SIG-M5 treated with dmso at 0.1 percent for 504 hours (cell line): ENCODE results near the gene OR51E1.

Source experiments
- DNase-seq: peaks from one replicate; lab custom pipeline; 2025; ENCODE audit not compliant: unreplicated experiment; lab: John Stamatoyannopoulos, UW

OR51E1 gene, protein sequence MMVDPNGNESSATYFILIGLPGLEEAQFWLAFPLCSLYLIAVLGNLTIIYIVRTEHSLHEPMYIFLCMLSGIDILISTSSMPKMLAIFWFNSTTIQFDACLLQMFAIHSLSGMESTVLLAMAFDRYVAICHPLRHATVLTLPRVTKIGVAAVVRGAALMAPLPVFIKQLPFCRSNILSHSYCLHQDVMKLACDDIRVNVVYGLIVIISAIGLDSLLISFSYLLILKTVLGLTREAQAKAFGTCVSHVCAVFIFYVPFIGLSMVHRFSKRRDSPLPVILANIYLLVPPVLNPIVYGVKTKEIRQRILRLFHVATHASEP

DNA sequence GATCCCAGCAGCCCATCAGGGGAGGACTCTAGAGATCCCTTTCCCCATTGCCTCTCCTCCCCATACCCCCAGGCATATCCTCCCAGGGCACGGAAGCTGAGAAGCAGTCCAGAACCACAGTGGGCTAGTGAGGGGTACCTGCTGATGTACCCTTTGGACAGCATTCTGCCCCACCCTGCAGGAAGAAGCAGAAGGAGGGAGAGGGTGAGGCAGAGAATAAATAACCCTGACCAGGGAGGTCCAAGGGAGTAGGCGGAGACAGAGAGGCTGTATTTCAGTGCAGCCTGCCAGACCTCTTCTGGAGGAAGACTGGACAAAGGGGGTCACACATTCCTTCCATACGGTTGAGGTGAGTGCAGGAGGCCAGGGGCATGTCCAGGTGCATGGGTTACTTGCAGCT lies at the start of gene OR51E1:
Gene OR51E1 (plus strand): TSS at position 301 of the 400 bp plus-strand sequence. CDS start 8,545 bp downstream, outside the sequence.
- no peak for DNase-seq

DNA sequence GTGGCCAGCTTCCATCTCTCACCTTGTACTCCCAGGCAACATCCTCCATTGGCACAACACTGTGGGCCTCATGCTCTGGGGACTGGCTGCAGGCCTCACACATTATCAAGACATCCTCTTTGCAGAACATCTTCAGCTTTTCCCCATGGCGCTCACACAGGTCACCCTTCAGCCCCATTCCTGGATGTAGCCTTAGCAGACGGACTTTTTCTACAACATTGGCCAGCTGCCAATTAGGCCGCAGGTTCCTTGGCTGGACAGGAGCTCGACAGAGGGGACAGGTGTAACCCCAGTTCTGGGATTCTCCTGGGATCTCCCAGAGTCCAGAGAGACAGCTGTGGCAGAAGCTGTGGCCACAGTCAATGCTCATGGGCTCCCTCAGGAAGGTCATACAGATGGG lies 38.7 kb upstream of the OR51E1 start:
- no peak for DNase-seq

DNA sequence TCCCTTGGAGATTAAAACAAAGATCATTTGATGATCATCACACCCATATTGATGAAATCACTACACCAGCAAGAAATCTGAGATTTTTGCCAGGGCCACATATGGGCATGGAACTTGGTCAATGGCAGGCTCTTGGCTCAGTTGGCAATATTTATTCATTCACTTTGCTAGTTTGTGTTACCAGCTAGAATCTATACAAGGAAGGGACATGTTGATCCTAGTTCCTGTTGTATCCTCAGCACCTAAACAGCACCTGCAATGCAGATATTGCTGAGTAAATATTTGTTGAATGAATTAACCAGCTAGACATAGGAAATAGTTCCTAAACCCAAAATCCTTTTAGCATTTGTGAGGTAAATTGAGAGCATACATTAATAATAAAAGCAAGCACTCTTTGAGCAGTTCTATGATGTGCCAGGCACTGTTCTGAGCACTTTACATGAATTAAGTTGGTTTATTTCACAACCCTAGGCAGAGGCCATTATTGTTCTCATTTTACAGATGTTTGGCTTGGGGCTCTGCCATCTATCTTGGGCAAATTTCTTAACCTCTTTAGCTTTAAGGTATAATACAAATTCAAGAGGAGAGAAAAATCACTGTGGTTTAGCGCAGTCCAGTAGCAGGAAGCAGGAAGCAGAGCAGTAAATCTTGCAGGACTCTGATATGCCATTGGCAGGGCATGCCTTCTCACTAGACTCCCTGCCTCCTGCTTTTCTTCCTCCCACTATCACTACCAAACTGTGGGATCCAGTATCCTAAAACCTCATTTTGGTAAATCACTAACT lies 37.4 kb upstream of the OR51E1 start:
- no peak for DNase-seq

DNA sequence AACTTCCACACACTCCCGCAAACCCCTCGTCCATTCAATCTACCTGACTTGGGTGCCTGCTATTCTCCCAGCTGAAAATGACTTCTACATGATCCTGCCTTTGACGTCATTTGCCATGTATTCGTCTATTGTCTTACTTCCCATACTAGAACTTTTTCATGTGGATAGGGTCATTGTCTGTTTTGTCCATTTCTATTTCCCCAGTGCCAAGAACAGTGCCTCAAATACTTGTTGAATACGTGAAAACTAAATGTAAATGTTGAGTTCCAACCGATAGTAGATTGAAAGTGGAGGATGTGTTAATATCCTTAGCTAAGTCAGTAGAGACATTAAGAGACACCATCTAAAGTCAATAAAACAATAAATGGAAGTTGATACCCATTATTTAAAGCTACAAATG lies 36.7 kb upstream of the OR51E1 start:
- DNase-seq = no peak

DNA sequence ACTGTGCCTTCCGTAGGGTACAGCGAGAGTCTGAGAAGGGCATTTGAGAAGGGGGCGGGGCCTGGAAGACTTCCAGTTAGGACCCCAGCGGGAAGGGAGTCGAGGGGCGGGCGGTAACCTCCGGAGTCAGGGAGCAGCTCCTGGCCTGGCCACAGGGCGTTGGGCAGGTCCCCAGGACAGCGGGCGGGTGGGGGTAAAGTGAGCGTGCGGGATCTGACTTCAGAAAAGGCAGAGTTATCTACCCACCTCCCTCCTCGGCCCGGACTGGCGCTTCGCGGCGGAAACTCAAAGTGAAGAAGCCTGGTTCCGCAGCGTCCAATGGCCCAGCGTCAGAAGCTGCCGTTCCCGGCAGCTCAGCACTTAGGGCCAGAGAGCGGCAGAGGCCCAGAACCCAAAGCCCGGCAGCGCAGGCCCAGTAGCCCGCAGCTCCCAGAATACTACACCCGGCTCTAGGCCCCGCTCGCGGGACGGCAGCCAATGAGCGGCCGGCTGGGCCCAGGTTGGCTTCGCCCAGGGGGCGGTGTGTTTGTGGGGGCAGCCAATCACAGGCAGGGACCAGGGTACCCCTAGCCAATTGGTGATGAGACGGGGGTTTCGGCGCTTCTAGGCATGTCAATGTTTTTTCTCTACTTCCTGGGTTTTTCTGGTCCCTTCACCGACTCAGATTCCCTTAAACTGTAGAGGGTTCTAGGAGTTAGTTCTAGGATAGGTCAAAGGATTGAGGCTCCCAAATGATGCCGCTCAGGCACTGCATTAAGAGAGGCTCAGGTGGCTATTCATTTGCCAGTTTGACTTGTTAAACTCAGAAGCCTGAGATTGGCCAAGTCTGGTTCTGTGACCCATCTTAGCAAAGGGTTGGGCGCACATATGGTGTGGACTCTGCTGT lies 35.8 kb upstream of the OR51E1 start, which contains the start of gene TRIM68:
Gene TRIM68 (minus strand): TSS at position 451 of the 886 bp plus-strand sequence. CDS start 2,727 bp downstream, outside the sequence.
- peak; percentile 72 for DNase-seq

DNA sequence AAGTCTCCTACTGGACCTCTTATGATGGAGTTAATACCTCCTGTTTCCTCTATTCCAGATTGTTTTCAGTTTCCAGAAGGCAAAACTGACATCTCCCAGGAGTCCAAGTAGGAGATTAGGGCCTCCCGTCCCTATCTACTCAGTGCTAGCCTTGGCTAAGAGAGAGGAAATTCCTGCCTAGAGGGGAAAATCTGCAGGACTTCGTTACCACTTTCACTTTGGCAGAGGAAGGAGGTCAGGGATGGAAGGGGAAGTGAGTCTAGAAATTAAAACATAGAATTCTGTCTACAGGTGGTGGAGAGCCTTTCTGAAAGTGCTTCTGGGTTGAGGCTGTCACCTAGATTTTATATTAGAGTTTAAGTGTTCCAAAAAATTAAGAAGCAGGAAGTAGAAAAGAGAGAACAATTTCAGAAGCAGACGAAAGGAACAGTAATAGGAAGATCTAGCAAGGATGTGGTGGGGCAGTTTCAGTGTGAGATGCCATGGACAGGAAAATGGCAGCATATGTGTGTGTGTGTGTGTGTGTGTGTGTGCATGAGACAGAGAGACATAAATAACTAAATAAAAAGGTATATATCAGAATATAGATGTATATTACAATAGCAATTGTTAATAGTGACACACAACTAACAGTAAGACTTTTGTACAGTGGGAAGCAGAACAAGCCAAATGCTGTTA lies 33.4 kb upstream of the OR51E1 start:
- no peak for DNase-seq

DNA sequence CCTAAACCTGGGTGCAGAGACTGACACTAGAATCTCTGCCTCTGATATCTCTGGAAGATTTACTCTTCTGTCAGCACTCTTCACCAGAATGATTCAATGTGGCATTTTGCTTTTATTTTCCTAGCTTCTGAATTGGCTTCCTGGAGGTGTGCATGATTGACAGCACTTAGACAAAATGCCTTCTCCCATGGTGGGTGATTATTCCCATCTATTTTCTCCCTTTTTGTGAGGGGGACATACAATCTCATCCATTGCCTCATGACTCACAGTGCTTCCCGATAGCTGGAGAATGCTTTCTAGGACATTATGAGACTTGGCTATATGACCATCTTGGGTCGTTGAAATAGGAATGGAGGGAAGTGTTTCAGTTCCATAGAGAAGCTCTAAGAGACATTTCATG lies 31.8 kb upstream of the OR51E1 start:
- DNase-seq = no peak

DNA sequence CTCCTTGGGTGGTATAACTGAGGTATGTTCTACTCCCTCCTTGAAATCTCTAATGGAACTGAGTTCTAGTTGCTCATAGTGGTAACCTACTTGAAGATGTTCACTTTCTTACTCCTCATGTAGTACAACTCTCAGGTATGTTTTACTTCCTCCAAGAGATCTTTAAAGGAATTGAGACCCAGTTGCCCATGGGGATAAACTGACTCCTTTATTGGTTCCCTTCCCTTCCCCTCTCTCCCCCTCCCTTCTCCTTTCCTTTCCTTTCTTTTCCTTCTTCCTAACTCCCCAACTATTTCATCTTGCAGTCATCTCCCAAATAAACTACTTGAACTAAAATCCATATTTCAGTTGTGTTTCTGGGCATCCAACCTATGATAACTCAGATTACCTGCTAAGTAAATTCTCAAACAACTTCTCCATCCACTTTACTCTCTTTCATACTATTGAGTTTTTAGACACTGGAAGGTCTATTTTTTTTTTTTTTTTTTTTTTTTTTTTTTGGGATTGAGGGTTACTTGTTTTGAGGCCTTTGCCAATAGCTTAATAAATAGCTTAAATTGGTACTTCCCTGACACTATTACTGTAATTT lies 27.8 kb upstream of the OR51E1 start:
- DNase-seq = no peak

DNA sequence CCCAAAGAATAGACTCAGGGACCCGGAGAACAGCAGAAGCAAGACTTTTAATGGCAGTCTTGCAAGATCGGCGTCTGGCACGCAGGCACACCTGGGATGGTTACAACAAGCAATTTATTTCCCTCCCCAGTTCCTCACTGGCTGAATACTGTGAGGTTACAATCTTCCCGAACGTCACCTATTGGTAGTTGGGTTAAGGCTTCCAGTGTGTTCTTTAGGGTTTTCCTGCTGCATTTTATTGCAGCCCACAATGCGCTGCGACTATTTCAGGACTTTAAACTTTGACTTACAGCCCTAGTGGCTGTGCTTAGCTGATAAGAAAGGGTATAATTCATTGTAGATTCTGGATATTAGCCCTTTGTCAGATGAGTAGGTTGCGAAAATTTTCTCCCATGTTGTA lies 24.3 kb upstream of the OR51E1 start:
- no peak for DNase-seq

DNA sequence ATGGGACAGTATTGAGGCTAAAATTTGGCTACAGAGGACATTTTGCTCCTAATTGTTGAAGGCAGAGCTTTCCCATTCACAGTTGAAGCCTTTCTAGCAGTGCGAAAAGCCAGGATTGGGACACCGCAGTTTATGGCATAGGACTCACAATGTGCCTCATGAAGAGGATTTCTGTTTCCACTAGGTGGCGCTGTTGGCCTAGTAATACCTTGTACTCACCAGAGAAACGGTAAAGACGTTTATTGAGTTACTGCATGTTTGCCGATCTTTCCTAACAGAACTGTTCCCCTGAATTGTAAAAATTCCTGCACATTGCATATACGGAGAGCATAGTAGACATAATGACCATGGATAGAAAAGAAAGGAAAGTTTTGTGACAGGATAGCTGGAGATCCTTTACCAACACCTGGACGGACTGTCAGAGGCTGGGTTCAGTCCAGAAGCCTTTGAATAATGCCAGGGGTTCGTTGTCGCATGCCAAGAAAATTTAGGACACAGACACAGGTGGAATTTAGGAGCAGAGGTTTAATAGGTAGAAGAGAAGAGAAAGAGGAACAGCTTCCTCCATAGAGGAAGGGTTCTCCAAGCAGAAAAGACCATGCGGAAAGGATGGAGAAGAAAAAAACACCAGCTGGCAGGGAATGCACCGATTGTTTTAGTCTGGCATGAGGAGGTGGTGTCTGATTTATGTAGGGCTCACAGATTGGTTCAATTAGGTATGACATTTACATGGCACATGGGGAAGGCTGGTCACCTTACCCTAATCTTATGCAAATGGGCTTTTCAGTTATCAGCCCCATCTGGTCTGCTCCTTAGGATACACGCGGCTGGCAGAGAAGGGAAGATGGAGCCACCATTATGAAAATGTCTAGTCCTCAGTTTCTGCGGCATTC lies 17.3 kb upstream of the OR51E1 start:
- DNase-seq = peak; percentile 9

DNA sequence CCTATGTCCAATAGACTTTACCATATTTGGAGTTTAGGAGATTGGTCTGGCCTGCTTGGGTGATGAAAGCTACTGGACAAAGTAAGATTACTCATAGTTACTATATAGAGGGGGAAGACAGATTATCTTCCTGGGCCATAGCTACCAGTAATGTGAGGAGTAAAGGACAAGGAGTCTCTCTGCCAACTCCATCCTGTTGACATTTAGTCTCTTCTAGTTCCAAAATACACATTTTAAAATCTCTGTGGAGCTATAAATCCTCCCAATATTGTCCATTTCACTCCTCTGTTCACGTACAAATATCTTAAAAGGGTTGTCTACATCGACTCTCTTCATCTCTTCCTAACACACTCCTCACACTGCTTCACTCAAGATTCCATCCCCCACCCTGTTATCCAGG lies 7.6 kb upstream of the OR51E1 start:
- no peak for DNase-seq

DNA sequence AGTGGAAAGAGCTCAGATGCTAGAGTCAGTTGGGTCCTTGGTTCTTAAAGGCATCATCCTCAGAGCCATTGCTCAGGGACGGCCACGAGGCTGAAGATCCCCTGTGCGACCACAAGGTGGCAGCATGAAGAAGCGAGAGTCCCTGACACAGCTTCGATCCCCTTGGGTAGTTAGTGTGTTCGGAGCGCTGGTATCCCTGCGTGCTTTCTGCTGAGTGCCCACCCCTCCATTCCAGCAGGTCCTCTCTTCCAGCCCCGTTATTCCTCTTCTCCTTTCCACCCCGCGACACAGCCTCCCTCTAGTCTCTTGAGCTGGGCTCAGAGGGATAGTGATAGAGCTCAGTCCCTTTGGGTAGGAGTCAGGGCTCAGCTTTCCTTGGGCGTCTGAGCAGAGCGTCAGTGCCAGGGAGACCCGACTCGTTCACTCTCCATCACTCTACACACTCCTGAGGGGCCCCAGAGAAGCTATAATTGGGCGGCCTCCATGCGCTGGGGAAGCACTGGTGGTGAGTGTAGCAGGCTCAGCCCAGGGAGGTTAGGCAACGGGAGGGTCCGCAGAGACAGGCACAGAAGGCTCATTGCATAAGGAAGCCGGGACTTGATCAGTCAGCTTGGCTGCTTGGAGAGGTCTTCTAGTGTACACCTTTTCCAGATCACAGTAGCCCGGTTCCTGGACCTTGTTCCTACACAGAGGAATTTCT lies 6.7 kb upstream of the OR51E1 start, which contains the start of gene OR51D1:
Gene OR51D1 (plus strand): TSS at position 516 of the 700 bp plus-strand sequence. CDS start 2,314 bp downstream, outside the sequence.
- peak; percentile 24 for DNase-seq

DNA sequence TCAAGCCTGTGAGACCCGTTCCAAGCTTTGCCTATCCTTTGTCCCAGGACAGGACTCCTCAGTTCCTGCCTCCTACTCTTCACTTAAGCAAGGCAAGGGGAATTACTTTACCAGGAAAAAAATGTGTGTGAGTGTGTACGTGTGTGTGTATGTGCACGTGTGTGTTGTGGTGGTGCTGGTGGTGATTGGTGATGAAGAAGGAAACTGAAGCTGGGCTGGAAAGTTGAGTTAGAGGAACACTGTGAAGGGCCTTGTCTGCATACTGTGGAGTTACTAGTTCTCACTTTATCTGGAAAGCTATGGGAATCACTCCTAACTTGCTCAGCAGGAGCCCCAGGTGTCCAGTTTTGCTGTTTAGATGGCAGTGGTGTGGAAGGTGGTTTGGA lies 6.1 kb upstream of the OR51E1 start:
- DNase-seq = no peak

DNA sequence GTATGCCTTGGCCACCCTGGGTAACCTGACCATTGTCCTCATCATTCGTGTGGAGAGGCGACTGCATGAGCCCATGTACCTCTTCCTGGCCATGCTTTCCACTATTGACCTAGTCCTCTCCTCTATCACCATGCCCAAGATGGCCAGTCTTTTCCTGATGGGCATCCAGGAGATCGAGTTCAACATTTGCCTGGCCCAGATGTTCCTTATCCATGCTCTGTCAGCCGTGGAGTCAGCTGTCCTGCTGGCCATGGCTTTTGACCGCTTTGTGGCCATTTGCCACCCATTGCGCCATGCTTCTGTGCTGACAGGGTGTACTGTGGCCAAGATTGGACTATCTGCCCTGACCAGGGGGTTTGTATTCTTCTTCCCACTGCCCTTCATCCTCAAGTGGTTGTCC lies 3.9 kb upstream of the OR51E1 start:
- DNase-seq = no peak

DNA sequence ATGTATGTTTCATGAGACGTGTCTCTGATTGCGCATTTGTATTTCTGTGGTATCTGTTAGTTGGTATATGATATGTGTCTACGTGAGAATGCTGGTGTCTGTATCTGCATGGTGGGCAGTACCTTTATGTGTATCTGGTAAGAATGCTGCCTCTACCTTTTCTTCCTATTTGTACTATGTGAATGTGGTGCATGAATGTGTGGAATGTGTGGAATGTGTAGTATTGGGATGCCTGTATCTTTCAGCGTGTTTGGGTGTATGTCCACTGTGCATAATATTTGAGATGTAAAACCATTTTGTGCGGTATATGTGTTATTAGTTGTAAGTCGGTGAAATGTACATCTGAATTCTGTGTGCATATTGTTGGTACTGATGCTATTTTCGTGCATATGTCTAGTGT lies 2.3 kb upstream of the OR51E1 start:
- no peak for DNase-seq

DNA sequence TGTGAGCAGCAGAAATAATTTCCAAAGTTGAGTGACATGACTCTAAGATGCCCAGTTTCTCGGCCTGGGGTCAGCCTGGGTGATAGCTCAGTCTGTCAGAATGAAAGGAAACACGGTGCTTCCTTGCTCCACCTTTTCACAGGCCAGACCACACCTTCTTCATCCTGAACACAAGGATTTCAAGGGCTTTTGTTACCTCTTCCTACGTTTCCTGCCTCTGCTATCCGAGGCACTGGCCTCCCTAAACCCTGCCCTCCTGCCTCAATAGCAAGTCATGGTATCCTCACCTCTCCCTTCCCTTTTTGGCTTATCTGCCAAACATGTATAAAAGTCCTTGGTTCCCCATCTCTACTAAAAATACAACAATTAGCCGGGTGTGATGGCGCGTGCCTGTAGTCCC lies 1.7 kb upstream of the OR51E1 start:
- DNase-seq = no peak

DNA sequence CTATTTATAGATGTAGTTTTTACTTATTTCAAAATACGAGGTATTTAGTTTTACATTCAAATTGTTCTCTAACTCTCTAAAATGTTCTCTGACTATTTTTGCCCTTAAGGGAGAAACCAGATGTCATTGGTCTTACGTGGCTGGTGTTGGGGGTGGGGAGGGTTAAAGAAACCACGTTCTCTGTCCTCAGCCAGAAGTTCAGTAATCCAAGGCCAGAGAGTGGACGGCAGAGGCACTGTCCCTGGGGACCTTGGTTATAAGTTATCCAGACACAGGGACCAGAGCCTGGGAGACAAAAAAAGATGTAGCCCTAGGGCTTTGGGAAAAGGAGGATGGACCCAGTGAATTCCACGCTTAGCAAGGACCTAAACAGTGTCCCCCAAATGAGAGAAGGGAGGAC lies 706 bp upstream of the OR51E1 start:
- DNase-seq = no peak

DNA sequence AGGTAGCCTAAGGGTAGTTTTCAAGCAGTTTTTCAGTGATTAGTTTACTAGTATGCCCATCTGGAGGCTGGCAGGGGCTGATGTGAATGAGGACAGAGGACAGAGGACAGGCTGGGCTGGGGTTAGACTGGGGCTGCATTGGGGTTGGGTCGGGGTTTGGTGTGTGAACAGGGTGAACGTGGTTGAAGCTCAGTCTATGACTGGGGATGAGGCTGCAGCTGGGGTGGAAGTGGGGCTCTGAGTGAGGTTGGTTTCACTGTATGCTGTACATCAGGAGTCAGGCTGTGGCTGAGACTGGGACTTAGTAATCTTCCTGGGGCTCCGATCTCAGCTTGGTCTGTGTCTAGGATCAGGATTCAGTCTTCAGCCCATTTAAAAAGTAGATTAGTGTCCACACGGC lies 451 bp downstream of the OR51E1 start:
- no peak for DNase-seq

DNA sequence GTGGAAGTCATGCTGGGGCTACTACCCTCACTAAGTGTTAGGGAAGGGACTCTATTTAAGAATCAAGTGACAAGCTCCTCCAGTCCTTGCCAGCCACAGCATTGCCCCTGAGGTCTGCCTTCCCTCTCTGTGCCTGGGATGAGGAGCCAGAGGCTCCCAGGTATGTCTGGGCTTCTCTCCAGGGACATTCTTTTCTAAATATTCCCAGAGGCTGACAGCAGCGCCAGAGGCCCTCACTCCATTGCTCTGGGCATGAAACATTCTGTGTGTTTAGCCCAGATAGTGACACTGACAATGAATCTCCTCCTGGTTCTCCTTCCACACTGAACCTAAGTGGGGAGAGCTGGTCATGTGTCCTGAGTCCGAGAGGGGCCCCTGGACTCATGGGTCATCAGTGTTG lies 2.2 kb downstream of the OR51E1 start:
- no peak for DNase-seq
